ENCODE results near the gene GRB10.
A peak's percentile ranks its signal among the peaks of the same experiment; 100 is the strongest.

Gene GRB10

DNA sequence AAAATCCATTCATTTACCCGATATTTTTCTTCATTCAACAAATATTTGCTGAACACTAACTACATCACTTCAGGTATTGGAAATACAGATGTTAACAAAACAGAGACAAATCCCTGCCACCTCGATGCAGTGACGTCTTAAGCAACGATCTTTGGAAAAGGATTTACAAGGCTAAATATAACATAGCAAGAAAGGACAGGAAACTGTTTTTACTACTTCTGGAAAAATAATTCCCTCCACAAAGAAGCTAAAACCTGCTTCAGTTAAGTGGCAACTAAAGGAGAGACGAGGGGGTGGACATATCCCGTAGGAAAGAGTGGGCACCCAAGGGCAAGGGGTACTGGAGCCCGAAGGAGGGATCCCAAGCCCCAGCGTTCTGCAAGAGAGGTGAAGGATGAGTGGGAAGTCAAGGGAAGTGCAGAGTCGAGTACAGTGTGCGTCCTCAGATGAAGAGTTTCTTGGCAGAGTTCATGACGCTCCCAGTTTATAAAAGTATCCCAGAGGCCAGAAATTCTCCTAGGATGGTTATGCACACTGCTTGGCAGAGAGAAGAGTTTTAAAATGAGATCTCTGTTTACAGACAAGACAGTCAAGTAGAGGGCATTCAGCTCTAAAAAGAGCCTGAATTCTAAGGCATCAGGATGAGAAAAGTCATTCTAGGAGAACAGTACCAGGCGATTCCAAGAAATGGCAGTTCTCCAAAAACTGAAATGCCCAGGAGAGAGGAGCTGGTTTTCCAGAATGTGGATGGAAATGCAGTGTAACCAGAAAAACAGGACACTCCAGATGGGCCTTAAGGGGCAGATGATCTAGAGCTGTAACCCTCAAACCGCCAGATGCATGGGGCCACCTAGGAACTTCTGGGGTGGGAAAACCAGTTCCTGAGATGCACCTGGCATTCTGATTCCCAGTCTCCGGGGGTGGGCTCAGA is 97.3 kb downstream of the GRB10 start:
- DNase-seq: no peak

- DNase-seq: no peak
Measured at GRCh38 chr7:50684713-50685075, 98.0 kb downstream of the GRB10 start.

GRCh38 chr7:50684011-50684712 is 98.5 kb downstream of the GRB10 start:
- peak; percentile 14 for DNase-seq

DNA sequence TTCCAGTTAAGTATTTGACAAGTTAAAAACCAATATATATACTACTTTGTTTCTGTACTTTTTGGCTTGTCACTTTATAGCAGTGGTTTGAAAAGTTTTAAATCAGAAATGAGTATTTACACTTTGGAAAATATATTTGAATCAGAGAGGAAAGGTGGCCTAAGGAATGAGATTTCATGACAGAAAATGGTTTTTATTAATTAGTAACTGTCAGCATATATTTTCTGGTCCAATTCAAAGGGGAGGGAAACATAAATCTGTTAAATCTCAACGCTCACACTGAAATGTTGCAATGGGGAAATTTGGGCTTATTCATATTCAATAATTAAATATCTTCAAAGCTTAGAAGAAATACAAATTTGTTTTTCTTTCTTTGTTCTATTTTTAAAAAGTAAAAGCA is 100.1 kb downstream of the GRB10 start:
- DNase-seq: no peak

DNA sequence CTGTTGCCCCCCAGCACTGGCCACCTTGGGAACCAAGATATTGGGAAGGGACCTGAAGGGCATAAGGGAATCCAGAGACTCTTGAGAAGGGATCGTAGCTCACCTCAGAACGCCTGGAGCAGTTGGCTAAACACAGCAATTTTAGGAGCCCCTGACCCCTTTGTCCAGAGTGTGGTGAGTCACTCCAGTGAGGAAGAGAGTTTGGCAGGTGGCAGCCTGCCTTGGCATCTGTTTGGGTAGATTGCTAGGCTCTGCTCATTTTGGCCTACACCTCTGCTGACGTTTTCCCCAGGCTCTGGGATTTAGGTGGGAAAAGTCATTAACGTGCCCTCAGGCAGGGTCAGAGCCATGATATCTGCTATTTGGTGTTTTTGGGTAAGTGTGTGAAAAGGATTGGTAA is 100.6 kb downstream of the GRB10 start:
- no peak for DNase-seq

DNA sequence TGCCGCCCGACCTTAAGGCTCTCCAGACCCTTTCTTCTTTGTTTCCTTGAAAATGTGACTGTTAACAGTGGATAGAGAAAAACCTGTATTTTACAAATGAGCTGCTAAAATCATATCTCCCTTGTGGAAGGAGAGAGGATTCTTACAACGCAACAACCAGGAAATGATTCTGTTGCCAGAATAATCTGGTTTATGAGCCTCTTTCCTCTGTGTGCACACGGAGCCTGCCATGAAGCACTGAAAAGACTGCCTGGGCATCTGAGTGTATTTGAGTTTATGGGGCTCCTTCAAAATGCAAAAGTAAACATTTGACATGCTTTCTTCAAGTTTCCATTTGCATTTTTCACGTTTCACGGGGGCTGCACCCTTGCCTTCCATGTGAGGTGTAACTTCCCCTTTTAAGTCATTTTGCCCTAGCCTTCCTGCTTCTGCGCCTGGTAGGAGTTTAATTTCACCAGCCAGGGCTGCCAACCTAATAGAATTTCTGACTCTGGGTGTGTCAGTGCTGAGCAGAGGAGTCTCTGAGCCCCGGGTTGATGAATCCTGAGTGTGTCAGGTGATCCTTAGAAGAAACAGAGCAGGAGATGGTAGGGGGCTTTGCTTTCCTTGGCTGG is 101.2 kb downstream of the GRB10 start:
- no peak for DNase-seq

DNA sequence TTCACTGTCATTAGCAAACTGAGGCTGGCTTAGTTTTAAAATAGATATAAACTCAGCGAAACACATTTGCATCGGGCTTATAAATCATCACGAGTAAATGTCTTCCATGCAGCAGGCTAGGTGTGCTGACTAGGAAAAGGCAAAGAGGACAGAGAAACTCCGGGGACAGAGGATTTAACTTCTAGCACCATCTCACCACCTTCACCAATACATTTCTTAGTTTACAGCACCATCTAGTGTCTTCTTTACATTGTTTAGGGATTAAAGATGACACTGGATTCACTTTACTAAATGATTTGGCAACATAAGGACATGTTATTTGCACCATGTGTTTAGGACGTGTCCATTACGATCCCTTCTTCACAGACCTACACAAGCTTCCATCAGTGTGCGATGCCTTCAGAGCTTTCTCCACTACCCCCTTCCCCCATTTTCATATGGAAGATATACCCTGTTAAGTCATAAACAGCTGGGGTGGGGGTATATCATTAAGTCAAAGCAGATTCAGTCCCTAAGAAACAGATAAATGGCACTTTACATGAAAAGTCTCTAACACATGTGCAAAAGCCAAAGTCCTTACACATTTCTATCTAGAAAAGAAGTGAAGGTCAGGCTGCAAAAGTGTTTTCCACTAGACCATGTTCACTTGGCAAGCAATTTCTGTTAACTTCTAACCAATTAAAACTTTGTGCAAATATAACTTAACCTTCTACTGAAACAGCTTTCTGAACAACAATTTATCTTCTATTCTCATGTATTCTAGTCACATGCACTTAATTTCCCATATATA is 103.3 kb downstream of the GRB10 start:
- peak; percentile 88 for DNase-seq

DNA sequence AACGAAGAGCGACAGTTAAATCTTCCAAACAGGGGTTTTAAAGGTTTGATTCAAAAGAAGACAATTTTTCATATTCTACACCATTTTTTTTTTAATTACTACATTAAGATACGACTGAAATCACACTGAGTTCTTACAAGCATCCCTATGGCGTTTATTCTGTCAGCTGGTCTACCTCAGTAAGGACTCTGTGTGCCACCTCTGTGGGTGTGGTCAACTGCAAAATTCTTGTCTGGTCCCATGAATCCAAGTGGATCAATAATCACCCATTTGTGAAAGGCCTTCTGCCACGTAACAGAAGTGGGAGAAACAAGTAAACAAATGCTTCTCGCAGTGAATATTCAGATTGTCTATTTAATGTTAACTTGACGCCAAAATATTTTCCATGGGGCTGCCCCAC is 104.1 kb downstream of the GRB10 start:
- no peak for DNase-seq

DNA sequence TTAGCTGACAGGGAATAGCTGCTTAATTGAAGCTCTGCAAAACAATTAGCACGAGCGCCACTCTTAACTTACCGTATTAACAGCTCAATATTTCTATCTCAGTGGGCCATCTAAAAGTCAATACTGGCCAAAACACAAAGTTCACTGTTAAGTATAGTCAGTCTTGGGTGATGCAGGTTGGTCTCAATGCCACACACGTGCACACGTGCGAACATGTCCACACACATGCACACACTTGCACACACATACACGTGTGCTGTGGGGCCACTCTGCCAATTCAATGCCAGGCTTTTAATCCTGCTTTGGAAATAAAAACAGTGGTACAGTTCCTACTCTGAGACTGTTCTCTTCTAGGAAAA is 105.1 kb downstream of the GRB10 start:
- no peak for DNase-seq

GRCh38 chr7:50676740-50677637 is 105.7 kb downstream of the GRB10 start:
- DNase-seq: no peak

- DNase-seq: no peak
Measured at GRCh38 chr7:50676079-50676478, 106.6 kb downstream of the GRB10 start.

DNA sequence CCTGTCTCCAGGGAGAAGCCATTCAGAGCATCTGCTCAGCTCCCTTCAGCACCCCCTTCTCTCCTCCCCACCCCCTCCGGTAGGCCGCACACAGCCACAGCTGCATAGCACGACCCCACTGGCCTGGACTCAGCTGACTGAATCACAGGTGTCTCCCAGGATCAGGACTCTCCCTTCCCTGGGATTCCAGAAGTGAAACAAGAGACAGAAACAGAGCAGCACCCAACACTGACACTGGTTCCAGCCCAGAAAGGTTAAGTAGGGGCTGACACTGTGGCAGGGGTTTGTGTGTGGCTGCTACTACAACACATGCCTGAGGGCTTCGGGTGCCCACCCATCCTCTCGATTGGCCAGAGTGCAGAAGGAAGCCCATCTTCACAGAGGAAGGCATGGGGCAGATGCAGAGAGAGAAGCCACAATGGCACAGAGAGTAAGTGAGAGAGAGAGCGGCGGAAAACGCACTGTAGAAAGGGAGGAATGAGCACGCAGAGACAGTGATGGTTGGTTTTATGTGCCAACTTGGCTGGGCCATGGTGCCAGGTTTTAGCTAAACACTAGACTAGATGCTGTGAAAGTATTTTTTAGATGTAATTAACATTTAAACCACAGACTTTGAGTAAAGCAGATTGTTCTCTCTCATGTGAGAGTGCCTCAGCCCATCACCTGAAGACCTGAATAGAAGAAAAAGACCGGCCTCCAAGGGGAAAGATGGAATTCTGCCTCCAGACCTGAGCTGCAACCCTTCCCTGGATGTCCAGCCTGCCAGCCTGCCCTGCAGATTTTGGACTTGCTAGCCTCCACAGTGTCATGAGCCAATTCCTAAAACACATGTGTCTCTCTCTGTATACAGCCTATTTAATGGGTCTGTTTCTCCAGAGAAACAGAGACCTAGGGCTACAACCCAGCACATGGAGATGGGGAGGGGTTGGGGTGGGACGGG is 107.5 kb downstream of the GRB10 start:
- no peak for DNase-seq

- DNase-seq: no peak
Measured at GRCh38 chr7:50674299-50674698, 108.4 kb downstream of the GRB10 start.

- DNase-seq: no peak
Measured at GRCh38 chr7:50673096-50673495, 109.6 kb downstream of the GRB10 start.

GRCh38 chr7:50672045-50672444 is 110.7 kb downstream of the GRB10 start:
- no peak for DNase-seq

- DNase-seq: no peak
Measured at GRCh38 chr7:50671386-50671785, 111.3 kb downstream of the GRB10 start.

- DNase-seq: no peak
Measured at GRCh38 chr7:50669890-50670289, 112.8 kb downstream of the GRB10 start.

- no peak for DNase-seq
Measured at GRCh38 chr7:50667789-50668226, 114.9 kb downstream of the GRB10 start.

DNA sequence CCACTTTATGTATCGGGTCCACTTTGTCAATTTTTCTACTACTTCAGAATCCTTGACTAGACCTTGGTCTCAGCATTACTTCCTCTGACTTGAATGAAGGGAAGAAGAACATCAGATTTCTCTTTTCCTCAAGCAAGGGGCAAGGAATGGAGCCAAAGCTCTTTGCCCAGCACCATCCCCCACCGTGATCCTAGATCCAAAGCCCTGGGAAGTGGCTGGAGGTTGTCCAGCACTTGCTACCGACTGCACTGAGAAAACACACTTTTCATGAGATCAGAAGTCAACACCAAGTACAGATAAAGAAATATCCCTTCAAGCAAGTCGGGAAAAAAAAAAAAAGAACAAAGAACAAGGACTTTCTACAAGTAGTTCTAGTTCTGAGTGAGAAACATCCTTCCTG is 115.4 kb downstream of the GRB10 start:
- DNase-seq: no peak

DNA sequence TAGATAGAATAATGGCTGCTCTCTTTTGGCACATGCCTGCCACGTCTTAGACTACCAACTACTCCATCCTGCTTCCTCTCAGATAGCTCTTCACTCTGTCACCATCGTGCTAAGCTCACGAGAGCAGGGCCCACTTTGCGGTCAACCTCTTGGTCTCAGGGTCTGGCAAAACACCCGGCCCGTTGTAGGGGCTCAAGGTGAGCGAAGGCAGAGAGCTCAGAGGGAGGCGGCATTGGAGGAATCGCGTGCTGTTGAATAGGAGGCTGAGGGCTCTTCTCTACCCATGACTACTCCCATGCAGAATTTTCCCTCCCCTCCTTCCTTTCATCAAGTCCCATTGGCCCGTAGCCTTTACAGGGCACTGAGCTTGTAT is 116.6 kb downstream of the GRB10 start:
- no peak for DNase-seq

Data from NCI-H526 treated with DMSO at 0.1 percent for 48 hours (cell line).